Tibial artery (tissue), 4 donors: Measurements from ENCODE around the gene SORCS2.

Source experiments
- DNase-seq, 2 donors: peaks; one replicate each; pipeline ENCODE4 v3.0.0-alpha.2; 2019
- H3K27ac ChIP-seq, 2 donors: fragments of 200-600 bp; sonication (generic) in 1 of 2; 1 replicate in 1 of 2; 2 replicates in 1 of 2; pipeline ENCODE4 v1.5.1; 2018 to 2019; ENCODE audit warnings: mild to moderate bottlenecking in 1 of 2
- H3K27me3 ChIP-seq, 2 donors: fragments of 200-600 bp; sonication (generic) in 1 of 2; one replicate each; pipeline versions ENCODE4 v1.5.1 to v1.6.0; 2016 to 2019
- H3K36me3 ChIP-seq, 3 donors: fragments of 200-600 bp; sonication (generic) in 2 of 3; one replicate each; pipeline ENCODE4 v1.5.1; 2016 to 2019; ENCODE audit warnings: mild to moderate bottlenecking in 2 of 3
- H3K4me1 ChIP-seq, 4 donors: fragments of 200-600 bp; sonication (generic) in 2 of 4; 1 replicate in 3 of 4; 2 replicates in 1 of 4; pipeline ENCODE4 v1.5.1; 2016 to 2019
- H3K4me3 ChIP-seq, 2 donors: fragments of 200-600 bp; sonication (generic) in 1 of 2; 1 replicate in 1 of 2; 2 replicates in 1 of 2; pipeline ENCODE4 v1.5.1; 2018 to 2019; ENCODE audit warnings: mild to moderate bottlenecking in 2 of 2
- H3K9me3 ChIP-seq, 3 donors: fragments of 200-600 bp; sonication (generic) in 1 of 3; one replicate each; pipeline ENCODE4 v1.5.1; 2016 to 2019
- intact Hi-C: fragments of 100-400 bp; cut with DNase I; formaldehyde crosslinking; loops from one replicate; pipeline ENCODE4 v1.15.0; 2023; ENCODE audit warnings: low total_unique reads
- TF ChIP-seq, protein P1 (sequence below), 2 experiments: fragments of 200-600 bp in 1 of 2; fragments of 450-650 bp in 1 of 2; IDR thresholded peaks; one replicate each; pipeline ENCODE4 v1.5.1; 2017 to 2019; ENCODE audit warnings: antibody characterized with exemption in 2 of 2, mild to moderate bottlenecking in 1 of 2, moderate library complexity in 1 of 2

Gene SORCS2

DNA sequence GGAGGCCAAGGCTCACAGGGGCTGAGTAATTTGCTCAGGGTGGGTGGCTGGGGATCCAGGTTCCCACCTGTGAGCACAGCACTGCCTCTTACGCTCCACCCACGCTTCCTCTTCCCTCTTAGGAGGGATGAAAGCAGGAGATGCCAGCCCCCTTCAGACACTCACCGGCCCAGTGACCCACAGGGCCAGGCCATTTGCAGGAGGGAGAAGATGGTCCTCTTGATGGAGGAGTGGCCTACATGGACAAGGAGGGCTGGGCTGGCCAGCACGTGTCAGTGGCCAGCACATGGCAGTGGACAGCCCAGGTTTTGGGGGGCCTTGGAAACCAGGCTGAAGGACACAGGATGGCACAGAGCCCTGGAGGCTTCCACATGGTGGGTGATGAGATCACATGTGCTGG lies 350.4 kb downstream of the SORCS2 start:
- Histone ChIP-seq H3K36me3 (no peaks in the 10 kb centered on the region), H3K9me3 (no peaks in the 10 kb centered on the region), H3K27me3 (no peaks in the 10 kb centered on the region), H3K4me3 (no peak overlapping the region), H3K4me1 (peaks cover 0 to 9% (median 0%) of the 10 kb centered on the region in 4 donors), H3K27ac (no peak overlapping the region)
- intact Hi-C loops, result no loop called here
- DNase-seq, result no peak
- TF ChIP-seq, protein P1, sequence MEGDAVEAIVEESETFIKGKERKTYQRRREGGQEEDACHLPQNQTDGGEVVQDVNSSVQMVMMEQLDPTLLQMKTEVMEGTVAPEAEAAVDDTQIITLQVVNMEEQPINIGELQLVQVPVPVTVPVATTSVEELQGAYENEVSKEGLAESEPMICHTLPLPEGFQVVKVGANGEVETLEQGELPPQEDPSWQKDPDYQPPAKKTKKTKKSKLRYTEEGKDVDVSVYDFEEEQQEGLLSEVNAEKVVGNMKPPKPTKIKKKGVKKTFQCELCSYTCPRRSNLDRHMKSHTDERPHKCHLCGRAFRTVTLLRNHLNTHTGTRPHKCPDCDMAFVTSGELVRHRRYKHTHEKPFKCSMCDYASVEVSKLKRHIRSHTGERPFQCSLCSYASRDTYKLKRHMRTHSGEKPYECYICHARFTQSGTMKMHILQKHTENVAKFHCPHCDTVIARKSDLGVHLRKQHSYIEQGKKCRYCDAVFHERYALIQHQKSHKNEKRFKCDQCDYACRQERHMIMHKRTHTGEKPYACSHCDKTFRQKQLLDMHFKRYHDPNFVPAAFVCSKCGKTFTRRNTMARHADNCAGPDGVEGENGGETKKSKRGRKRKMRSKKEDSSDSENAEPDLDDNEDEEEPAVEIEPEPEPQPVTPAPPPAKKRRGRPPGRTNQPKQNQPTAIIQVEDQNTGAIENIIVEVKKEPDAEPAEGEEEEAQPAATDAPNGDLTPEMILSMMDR (IDR thresholded peaks at IDR 0.05), result no peak

DNA sequence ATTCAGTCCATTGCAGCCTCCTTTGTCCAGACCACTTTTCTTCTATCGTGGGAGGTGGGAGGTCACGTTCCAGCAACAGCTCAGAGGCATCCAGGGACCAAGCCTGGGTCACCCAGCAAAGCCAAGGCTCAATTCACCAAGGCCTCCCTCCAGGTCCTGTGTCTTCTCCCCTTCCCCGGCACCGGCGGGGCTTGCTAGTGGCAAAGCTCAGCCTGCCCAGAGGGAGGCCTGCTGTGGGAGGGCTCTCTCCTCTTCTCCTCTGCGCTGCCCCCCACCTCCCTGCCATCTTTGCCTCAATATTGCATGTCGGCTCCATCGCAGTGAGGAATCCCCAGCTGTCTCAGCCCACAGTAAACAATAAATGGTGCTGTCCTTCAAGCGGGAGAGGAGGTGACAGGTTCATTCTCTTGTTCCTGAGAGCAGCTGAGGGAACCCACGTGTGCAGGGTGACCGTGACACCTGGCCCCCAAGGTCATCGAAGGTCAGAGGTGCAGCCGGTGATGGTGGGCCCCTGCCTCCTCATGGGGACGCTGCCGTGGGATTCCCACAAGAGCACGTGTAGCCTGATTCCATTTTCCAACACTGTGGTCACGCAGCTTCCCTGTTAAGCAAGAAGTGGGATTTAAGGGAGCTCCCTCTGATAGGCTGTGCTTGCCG lies 353.9 kb downstream of the SORCS2 start:
- intact Hi-C loops, result no loop called here
- TF ChIP-seq, protein P1 (IDR thresholded peaks at IDR 0.05), result no peak
- no peak for DNase-seq
- H3K27ac ChIP-seq, result no peak overlapping the region
- peaks cover 0 to 9% (median 0%) of the 10 kb centered on the region in 4 donors for H3K4me1 ChIP-seq
- H3K9me3 ChIP-seq, result no peaks in the 10 kb centered on the region
- peaks cover 0 to 4% of the 10 kb centered on the region in 2 donors for H3K27me3 ChIP-seq
- H3K4me3 ChIP-seq, result no peak overlapping the region
- H3K36me3 ChIP-seq, result no peaks in the 10 kb centered on the region

DNA sequence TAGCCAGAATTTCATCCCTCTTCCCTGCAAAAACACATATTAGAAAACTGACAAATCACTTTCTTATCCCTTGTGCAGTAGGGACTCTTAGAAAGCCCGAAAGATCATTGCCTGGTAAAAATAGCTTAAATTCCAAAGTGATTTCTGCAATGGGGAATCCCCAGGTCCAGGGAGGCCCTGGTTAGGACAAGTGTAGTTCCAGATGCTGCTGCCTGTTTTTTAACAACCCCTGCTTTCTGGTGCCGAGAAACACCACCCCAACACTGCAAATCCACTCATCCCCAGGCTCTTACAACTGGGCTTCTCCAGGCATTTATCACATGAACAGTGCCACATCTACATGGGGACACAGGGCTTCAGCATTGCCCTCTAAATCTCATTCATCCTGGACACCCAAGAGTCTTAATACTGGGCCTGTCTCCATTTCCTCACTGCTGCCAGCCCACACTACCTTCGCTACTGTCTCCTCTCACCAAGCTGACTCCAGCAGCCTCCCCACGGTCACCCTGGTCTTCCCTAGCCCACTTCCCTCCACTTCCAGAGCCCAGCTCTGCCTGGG lies 354.6 kb downstream of the SORCS2 start:
- Histone ChIP-seq H3K27me3 (peaks cover 0 to 4% of the 10 kb centered on the region in 2 donors), H3K27ac (no peak overlapping the region), H3K4me3 (no peak overlapping the region), H3K36me3 (no peaks in the 10 kb centered on the region), H3K9me3 (peaks cover 0 to 2% (median under 1%) of the 10 kb centered on the region in 3 donors), H3K4me1 (peaks cover 0 to 9% (median 0%) of the 10 kb centered on the region in 4 donors)
- no peak for DNase-seq
- intact Hi-C loops, result no loop called here
- TF ChIP-seq, protein P1 (IDR thresholded peaks at IDR 0.05), result no peak

DNA sequence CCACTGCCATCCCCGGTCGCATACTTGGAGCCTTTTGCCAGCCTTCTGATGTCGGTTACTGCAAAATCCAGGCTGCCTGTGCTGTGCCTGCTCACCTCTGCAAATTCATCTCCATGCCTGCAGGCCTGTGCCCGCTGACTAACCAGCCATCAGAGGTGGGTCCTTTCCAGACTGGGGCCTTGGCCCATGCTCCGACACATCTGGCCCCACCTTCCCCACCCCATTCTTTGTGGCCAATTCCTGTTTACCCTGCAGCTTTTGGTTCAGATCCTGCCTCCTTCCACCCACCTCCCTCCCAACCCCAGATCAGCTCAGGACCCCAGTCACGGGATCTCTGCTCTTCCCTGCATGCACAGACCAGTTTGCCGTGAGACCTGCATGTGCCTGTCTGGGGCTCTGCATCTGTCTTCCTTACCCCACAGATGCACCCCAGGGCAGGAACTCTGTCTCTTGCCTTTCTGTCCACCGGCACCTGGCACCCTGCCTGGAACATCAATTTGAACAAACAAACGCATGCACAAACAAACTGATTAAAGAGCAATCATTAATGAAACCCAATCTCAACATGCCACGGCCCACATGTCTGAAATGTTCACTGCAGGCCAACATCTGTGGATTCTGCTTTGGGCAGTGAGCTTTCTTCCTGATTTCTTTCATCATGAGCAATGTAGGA lies 355.2 kb downstream of the SORCS2 start:
- no peak for DNase-seq
- TF ChIP-seq, protein P1 (IDR thresholded peaks at IDR 0.05), result no peak
- no peak overlapping the region for H3K27ac ChIP-seq
- H3K9me3 ChIP-seq, result peaks cover 0 to 8% (median 7%) of the 10 kb centered on the region in 3 donors
- intact Hi-C loops, result no loop called here
- peaks cover 0 to 4% of the 10 kb centered on the region in 2 donors for H3K27me3 ChIP-seq
- no peaks in the 10 kb centered on the region for H3K36me3 ChIP-seq
- H3K4me1 ChIP-seq, result peaks cover 0 to 9% (median 0%) of the 10 kb centered on the region in 4 donors
- no peak overlapping the region for H3K4me3 ChIP-seq

DNA sequence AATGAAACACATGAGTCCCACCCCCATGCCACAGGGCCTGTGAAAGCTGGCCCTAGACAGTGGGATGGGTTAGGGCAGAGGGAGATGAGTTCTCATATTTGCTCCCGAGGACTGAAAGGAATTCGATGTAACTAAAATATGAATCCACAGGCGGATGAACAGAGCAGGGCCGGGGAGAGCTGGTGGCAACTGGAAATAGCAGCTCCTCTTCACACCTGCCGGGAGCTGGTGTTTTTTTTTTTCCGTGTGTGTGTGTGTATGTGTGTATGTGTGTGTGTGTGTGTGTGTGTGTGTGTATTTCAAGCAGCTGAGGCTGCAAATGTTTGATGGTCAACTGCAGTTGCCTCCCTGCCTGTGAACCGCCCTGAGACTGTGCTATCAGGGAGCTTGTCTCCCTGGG lies 357.5 kb downstream of the SORCS2 start:
- Histone ChIP-seq H3K27me3 (peaks cover 0 to 4% of the 10 kb centered on the region in 2 donors), H3K9me3 (peaks cover 0 to 25% (median 24%) of the 10 kb centered on the region in 3 donors), H3K36me3 (no peaks in the 10 kb centered on the region), H3K4me1 (peaks cover 0 to 9% (median 0%) of the 10 kb centered on the region in 4 donors), H3K4me3 (no peak overlapping the region), H3K27ac (no peak overlapping the region)
- intact Hi-C loops, result no loop called here
- TF ChIP-seq, protein P1 (IDR thresholded peaks at IDR 0.05), result no peak
- no peak for DNase-seq
